Neural cell (in vitro differentiated cells): ENCODE data around the gene ZFR2. TPM values are rescaled to one million over a fixed set of nuclear protein-coding genes. Genes with fewer than 3 reads are reported as not detected.

Experiments used
- H2AFZ ChIP-seq: fragments of 200-600, 300-800 bp; sonication (generic), shearing (Covaris generic); 2 replicates; pipeline ENCODE4 v1.6.0; 2014; ENCODE audit warnings: low read depth, mild to moderate bottlenecking, antibody characterized with exemption, low read length, moderate library complexity
- H3F3A ChIP-seq: fragments of 200-600 bp; shearing (Covaris generic); 2 replicates; pipeline ENCODE4 v1.6.1; 2016; ENCODE audit warnings: mild to moderate bottlenecking, moderate library complexity, mixed read lengths, antibody characterized with exemption, low read length; ENCODE audit not compliant: insufficient read depth, poor library complexity, severe bottlenecking
- H3K27ac ChIP-seq: fragments of 200-600, 300-800 bp; sonication (generic), shearing (Covaris generic); 2 replicates; pipeline ENCODE4 v1.5.1; 2014; ENCODE audit warnings: mild to moderate bottlenecking, low read length, moderate library complexity
- H3K27me3 ChIP-seq: fragments of 300-800, 200-600 bp; sonication (generic), shearing (Covaris generic); 2 replicates; pipeline ENCODE4 v1.6.0; 2014; ENCODE audit warnings: mild to moderate bottlenecking, low read depth, low read length, moderate library complexity; ENCODE audit not compliant: insufficient read depth
- H3K36me3 ChIP-seq: fragments of 300-800, 200-600 bp; sonication (generic), shearing (Covaris generic); 2 replicates; pipeline ENCODE4 v1.5.1; 2014; ENCODE audit warnings: mild to moderate bottlenecking, antibody characterized with exemption, low read length, moderate library complexity; ENCODE audit not compliant: insufficient read depth
- H3K4me2 ChIP-seq: fragments of 300-800, 200-600 bp; sonication (generic), shearing (Covaris generic); 2 replicates; pipeline ENCODE4 v1.6.0; 2014; ENCODE audit warnings: mild to moderate bottlenecking, low read length
- H3K4me3 ChIP-seq: fragments of 300-800, 200-600 bp; sonication (generic), shearing (Covaris generic); 2 replicates; pipeline ENCODE4 v1.5.1; 2014; ENCODE audit warnings: mild to moderate bottlenecking, low read length, moderate library complexity
- H3K79me2 ChIP-seq: fragments of 200-600 bp; shearing (Covaris generic); replicated peaks from 2 replicates; pipeline ENCODE4 v1.6.0; 2014; ENCODE audit warnings: mild to moderate bottlenecking, low read length, moderate library complexity; ENCODE audit not compliant: insufficient read depth
- H3K9ac ChIP-seq: fragments of 300-800, 200-600 bp; sonication (generic), shearing (Covaris generic); 2 replicates; pipeline ENCODE4 v1.6.1; 2016; ENCODE audit warnings: mild to moderate bottlenecking, low read length, mixed read lengths
- H3K9me2 ChIP-seq: fragments of 200-600 bp; shearing (Covaris generic); 2 replicates; pipeline ENCODE4 v1.6.1; 2016; ENCODE audit warnings: mild to moderate bottlenecking, low read length, mixed read lengths; ENCODE audit not compliant: insufficient read depth
- H3K9me3 ChIP-seq: fragments of 200-600, 300-800 bp; sonication (generic), shearing (Covaris generic); 2 replicates; pipeline ENCODE4 v1.6.1; 2016; ENCODE audit warnings: mild to moderate bottlenecking, mixed run types, low read length, moderate library complexity, mixed read lengths
- H4K20me1 ChIP-seq: fragments of 200-600 bp; shearing (Covaris generic); 2 replicates; pipeline ENCODE4 v1.6.1; 2016; ENCODE audit warnings: mild to moderate bottlenecking, mixed run types; ENCODE audit not compliant: insufficient read depth
- CTCF ChIP-seq: fragments of 450-650 bp; IDR thresholded peaks from 2 replicates; pipeline ENCODE4 v1.5.1; 2014; ENCODE audit warnings: antibody characterized with exemption, mild to moderate bottlenecking, moderate library complexity; ENCODE audit not compliant: poor library complexity, severe bottlenecking
- EP300 ChIP-seq: fragments of 450-650 bp; conservative IDR thresholded peaks from 2 replicates; pipeline ENCODE4 v1.6.1; 2014; ENCODE audit warnings: antibody characterized with exemption, mild to moderate bottlenecking, moderate library complexity; ENCODE audit not compliant: poor library complexity, severe bottlenecking
- EZH2 ChIP-seq: fragments of 200-600, 300-800 bp; shearing (Covaris generic), sonication (generic); IDR thresholded peaks from 2 replicates; pipeline ENCODE4 v1.6.1; 2014; ENCODE audit warnings: antibody characterized with exemption, low read length, borderline replicate concordance, mild to moderate bottlenecking; ENCODE audit not compliant: insufficient read depth, poor library complexity, severe bottlenecking
- MXI1 ChIP-seq: fragments of 450-650 bp; conservative IDR thresholded peaks from 2 replicates; pipeline ENCODE4 v1.6.1; 2014; ENCODE audit warnings: antibody characterized with exemption, mild to moderate bottlenecking; ENCODE audit not compliant: poor library complexity, severe bottlenecking
- POLR2AphosphoS5 ChIP-seq: IDR thresholded peaks from 2 replicates; pipeline ENCODE4 v1.6.1; 2012
- RAD21 ChIP-seq: fragments of 450-650 bp; conservative IDR thresholded peaks from 2 replicates; pipeline ENCODE4 v1.6.1; 2014; ENCODE audit warnings: antibody characterized with exemption, mild to moderate bottlenecking, moderate library complexity
- REST ChIP-seq: IDR thresholded peaks from 2 replicates; pipeline ENCODE4 v1.6.1; 2012; ENCODE audit warnings: borderline replicate concordance
- SMC3 ChIP-seq: fragments of 450-650 bp; conservative IDR thresholded peaks from 2 replicates; pipeline ENCODE4 v1.6.1; 2014; ENCODE audit warnings: antibody characterized with exemption, mild to moderate bottlenecking, moderate library complexity; ENCODE audit not compliant: poor library complexity
- TAF1 ChIP-seq: IDR thresholded peaks from 2 replicates; pipeline ENCODE4 v1.6.1; 2012; ENCODE audit warnings: low read depth
- polyA plus RNA-seq: library from polyadenylated mRNA; depleted of rRNA; stranded (reverse); fragments of >200 nt; gene quantifications from 2 replicates; pipeline ENCODE4 v1.2.3, GENCODE V29; 2014

ZFR2 gene
- polyA plus RNA-seq, 1 donor from 2014 or later, result 9.0 TPM

DNA sequence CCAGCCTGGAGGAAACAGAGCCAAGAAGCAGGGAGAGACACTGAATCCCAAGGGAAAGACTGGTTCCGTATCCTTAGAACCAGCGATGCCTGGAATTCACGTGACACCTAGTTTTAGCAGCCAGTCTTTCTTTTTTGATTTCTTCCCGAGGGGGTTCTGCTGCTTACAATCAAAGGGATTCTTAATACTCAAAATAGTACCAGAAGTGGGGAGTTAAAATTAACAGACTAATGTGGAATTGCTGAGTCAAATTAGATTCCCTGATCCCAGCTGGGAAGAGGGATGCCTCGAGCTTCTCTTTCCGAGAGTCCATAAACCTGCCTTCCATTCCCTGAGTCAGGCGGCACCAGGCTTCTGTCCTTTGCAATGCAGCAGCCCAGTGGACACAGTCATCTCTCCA, 77.9 kb downstream of the ZFR2 start:
- Histone ChIP-seq H3K36me3 (no peaks in the 10 kb centered on the region), H3K9me2 (no peaks in the 10 kb centered on the region)
- TF ChIP-seq EZH2, result no peak
- no peak for TF ChIP-seq MXI1
- TF ChIP-seq EP300, result no peak
- TF ChIP-seq TAF1, result no peak
- no peak for TF ChIP-seq CTCF
- no peak for TF ChIP-seq POLR2AphosphoS5
- no peak for TF ChIP-seq RAD21
- no peak for TF ChIP-seq REST
- no peak for TF ChIP-seq SMC3

GRCh38 chr19:3790209-3790734, 78.6 kb downstream of the ZFR2 start:
- Histone ChIP-seq H3K4me3 (no peak overlapping the region), H3K9me2 (no peaks in the 10 kb centered on the region), H3K79me2 (no peaks in the 10 kb centered on the region)

More for the DNA sequence above, 77.9 kb downstream of the ZFR2 start:
- Histone ChIP-seq H3K9ac (no peak overlapping the region), H3K9me3 (no peaks in the 10 kb centered on the region), H3K79me2 (no peaks in the 10 kb centered on the region), H3K27ac (no peak overlapping the region), H4K20me1 (no peaks in the 10 kb centered on the region), H3K27me3 (peaks cover 15% of the 10 kb centered on the region), H3K4me3 (no peak overlapping the region), H3K4me2 (no peak overlapping the region), H2AFZ (no peak overlapping the region), H3F3A (no peaks in the 10 kb centered on the region)

More at GRCh38 chr19:3790209-3790734, 78.6 kb downstream of the ZFR2 start:
- Histone ChIP-seq H3K27ac (no peak overlapping the region), H4K20me1 (no peaks in the 10 kb centered on the region), H3K4me2 (no peak overlapping the region), H2AFZ (no peak overlapping the region), H3K36me3 (no peaks in the 10 kb centered on the region), H3F3A (no peaks in the 10 kb centered on the region), H3K9ac (no peak overlapping the region), H3K27me3 (peaks cover 21% of the 10 kb centered on the region), H3K9me3 (no peaks in the 10 kb centered on the region)
- TF ChIP-seq RAD21, result no peak
- TF ChIP-seq TAF1, result no peak
- TF ChIP-seq REST, result no peak
- TF ChIP-seq MXI1, result no peak
- TF ChIP-seq EP300, result no peak
- TF ChIP-seq SMC3, result no peak
- TF ChIP-seq CTCF, result no peak
- no peak for TF ChIP-seq POLR2AphosphoS5
- no peak for TF ChIP-seq EZH2
